CD14-positive monocyte (primary cell): ENCODE measurements around the gene PTGDS. TPM values are rescaled to one million over a fixed set of nuclear protein-coding genes. Genes with fewer than 3 reads are reported as not detected.

Experiments
- DNase-seq, 3 donors: peaks; one replicate each; pipeline ENCODE4 v3.0.0-alpha.2; 2011 to 2022
- H2AFZ ChIP-seq: 2 replicates; pipeline ENCODE4 v1.6.0; 2012; ENCODE audit warnings: mild to moderate bottlenecking, low read depth, low read length, inconsistent platforms; ENCODE audit not compliant: insufficient read depth, poor library complexity, severe bottlenecking
- H3K27ac ChIP-seq, 2 donors: 1 replicate in 1 of 2; 2 replicates in 1 of 2; pipeline ENCODE4 v1.5.1; 2012 to 2013; ENCODE audit warnings: low read length in 2 of 2, control low read depth in 1 of 2, inconsistent platforms in 1 of 2, low read depth in 1 of 2, mild to moderate bottlenecking in 1 of 2
- H3K27me3 ChIP-seq, 2 donors: one replicate each; pipeline versions ENCODE4 v1.6.0 to v1.6.1; 2011 to 2013; ENCODE audit warnings: low read length in 2 of 2; ENCODE audit not compliant: control insufficient read depth in 2 of 2, insufficient read depth in 2 of 2
- H3K36me3 ChIP-seq, 2 donors: replicated peaks in 1 of 2; 1 replicate in 1 of 2; 2 replicates in 1 of 2; pipeline versions ENCODE4 v1.5.1 to v1.6.1; 2012 to 2013; ENCODE audit warnings: low read length in 2 of 2, control low read depth in 1 of 2, inconsistent platforms in 1 of 2, mild to moderate bottlenecking in 1 of 2; ENCODE audit not compliant: insufficient read depth in 2 of 2, control insufficient read depth in 1 of 2
- H3K4me1 ChIP-seq, 2 donors: 1 replicate in 1 of 2; 2 replicates in 1 of 2; pipeline versions ENCODE4 v1.5.1 to v1.6.1; 2012 to 2013; ENCODE audit warnings: low read length in 2 of 2, control low read depth in 1 of 2, inconsistent platforms in 1 of 2, mild to moderate bottlenecking in 1 of 2, moderate library complexity in 1 of 2; ENCODE audit not compliant: insufficient read depth in 2 of 2, control insufficient read depth in 1 of 2
- H3K4me2 ChIP-seq: replicated peaks from 2 replicates; pipeline ENCODE3; 2012; ENCODE audit warnings: low read length, moderate library complexity, mild to moderate bottlenecking; ENCODE audit not compliant: poor library complexity, severe bottlenecking; ENCODE audit errors: extremely low read depth
- H3K4me3 ChIP-seq, 3 experiments: fragments of 200-600 bp in 1 of 3; sonication (generic) in 1 of 3; replicated peaks in 1 of 3; 1 replicate in 2 of 3; 2 replicates in 1 of 3; pipeline ENCODE4 v1.5.1; 2011 to 2013; ENCODE audit warnings: low read length in 3 of 3, mild to moderate bottlenecking in 3 of 3, control low read depth in 2 of 3, low read depth in 2 of 3, inconsistent platforms in 1 of 3, moderate library complexity in 1 of 3
- H3K79me2 ChIP-seq: 2 replicates; pipeline ENCODE4 v1.6.0; 2012; ENCODE audit warnings: mild to moderate bottlenecking, control low read depth, inconsistent platforms, low read length, moderate library complexity; ENCODE audit not compliant: insufficient read depth
- H3K9ac ChIP-seq: 2 replicates; pipeline ENCODE4 v1.6.0; 2017; ENCODE audit warnings: low read length, mild to moderate bottlenecking; ENCODE audit not compliant: insufficient read depth, poor library complexity, severe bottlenecking
- H3K9me3 ChIP-seq, 2 donors: replicated peaks in 1 of 2; 1 replicate in 1 of 2; 2 replicates in 1 of 2; pipeline versions ENCODE4 v1.5.1 to v1.6.1; 2012 to 2013; ENCODE audit warnings: low read length in 2 of 2, control low read depth in 1 of 2; ENCODE audit not compliant: control insufficient read depth in 1 of 2, insufficient read depth in 1 of 2
- H4K20me1 ChIP-seq: 2 replicates; pipeline ENCODE4 v1.6.0; 2012; ENCODE audit warnings: mild to moderate bottlenecking, low read length, control low read depth, moderate library complexity; ENCODE audit not compliant: insufficient read depth
- H3K27ac Mint-ChIP-seq, 7 donors: one replicate each; pipeline ENCODE4 v1.8.0; 2020; ENCODE audit warnings: mild to moderate bottlenecking in 7 of 7, mixed read lengths in 7 of 7, moderate library complexity in 6 of 7, inconsistent platforms in 2 of 7
- H3K27me3 Mint-ChIP-seq, 3 donors: one replicate each; pipeline ENCODE4 v1.8.0; 2021 to 2022; ENCODE audit warnings: low read depth in 3 of 3, mild to moderate bottlenecking in 3 of 3, mixed read lengths in 3 of 3, moderate library complexity in 3 of 3, inconsistent platforms in 1 of 3
- H3K36me3 Mint-ChIP-seq, 2 donors: one replicate each; pipeline ENCODE4 v1.8.0; 2020; ENCODE audit warnings: mixed read lengths in 2 of 2, inconsistent platforms in 1 of 2, mild to moderate bottlenecking in 1 of 2
- H3K4me1 Mint-ChIP-seq: one replicate; pipeline ENCODE4 v1.8.0; 2020; ENCODE audit warnings: mild to moderate bottlenecking, mixed read lengths
- H3K4me3 Mint-ChIP-seq, 2 donors: one replicate each; pipeline ENCODE4 v1.8.0; 2020; ENCODE audit warnings: mild to moderate bottlenecking in 2 of 2, mixed read lengths in 2 of 2, moderate library complexity in 1 of 2
- H3K9me3 Mint-ChIP-seq, 7 donors: one replicate each; pipeline ENCODE4 v1.8.0; 2020 to 2022; ENCODE audit warnings: mixed read lengths in 7 of 7, mild to moderate bottlenecking in 6 of 7, moderate library complexity in 6 of 7, inconsistent platforms in 2 of 7
- CTCF ChIP-seq: fragments of 200-600 bp; IDR thresholded peaks from one replicate; pipeline ENCODE4 v1.8.0; 2022; ENCODE audit warnings: antibody characterized with exemption, mild to moderate bottlenecking
- WGBS: methylation state at CpG from one replicate; pipeline ENCODE4 v1.1.5; 2013; ENCODE audit warnings: missing lambda C conversion rate; ENCODE audit not compliant: insufficient coverage; 5-methylcytosine and 5-hydroxymethylcytosine counted together
- intact Hi-C, 2 donors: fragments of 100-400 bp; cut with micrococcal nuclease; formaldehyde crosslinking; loops; one replicate each; pipeline versions ENCODE4 v1.15.0 to v1.15.1; 2023
- polyA plus RNA-seq, 3 donors: library from polyadenylated mRNA; depleted of rRNA in 1 of 3; unstranded in 2 of 3; stranded (reverse) in 1 of 3; fragments of 300-500 nt in 2 of 3; fragments of >200 nt in 1 of 3; fragmentation: Illumina TruSeq in 2 of 3; gene quantifications; 1 replicate in 2 of 3; 2 replicates in 1 of 3; pipeline ENCODE4 v1.2.3, GENCODE V29; 2012 to 2021

Gene PTGDS
- polyA plus RNA-seq, 3 donors, result 0.34 to 1.5 TPM; not detected in 1

- Histone ChIP-seq H3K9ac (no peak overlapping the region), H3K4me1 (peaks cover 14 to 26% of the 10 kb centered on the region in 2 donors), H4K20me1 (no peaks in the 10 kb centered on the region), H3K36me3 (no peaks in the 10 kb centered on the region), H3K4me3 (no peak overlapping the region), H2AFZ (no peak overlapping the region), H3K4me2 (no peak overlapping the region), H3K27me3 (no peaks in the 10 kb centered on the region), H3K27ac (no peak overlapping the region), H3K9me3 (no peaks in the 10 kb centered on the region), H3K79me2 (no peaks in the 10 kb centered on the region)
- Mint-ChIP-seq H3K36me3 (no peaks in the 10 kb centered on the region), H3K9me3 (no peaks in the 10 kb centered on the region), H3K4me3 (no peak overlapping the region), H3K27me3 (peaks cover 11 to 27% (median 13%) of the 10 kb centered on the region in 3 donors), H3K4me1 (peaks cover 21% of the 10 kb centered on the region), H3K27ac (no peak overlapping the region)
- WGBS, result 88% methylated on average over 5 of the region's 11 CpGs
- DNase-seq, result no peak
- no peak for TF ChIP-seq CTCF
- intact Hi-C loops, result no loop called here
Measured at GRCh38 chr9:136970361-136970760, 6.9 kb upstream of the PTGDS start.

- no peak for TF ChIP-seq CTCF
- Histone ChIP-seq H4K20me1 (no peaks in the 10 kb centered on the region), H3K9ac (no peak overlapping the region), H3K27ac (no peak overlapping the region), H3K27me3 (peaks cover 0 to 9% of the 10 kb centered on the region in 2 donors), H3K36me3 (no peaks in the 10 kb centered on the region), H3K4me3 (no peak overlapping the region), H3K4me1 (peaks cover 17 to 30% of the 10 kb centered on the region in 2 donors), H3K79me2 (no peaks in the 10 kb centered on the region), H3K4me2 (no peak overlapping the region), H3K9me3 (no peaks in the 10 kb centered on the region), H2AFZ (no peak overlapping the region)
- no peak for DNase-seq
- Mint-ChIP-seq H3K27me3 (peaks cover 8 to 28% (median 10%) of the 10 kb centered on the region in 3 donors), H3K4me1 (peaks cover 22% of the 10 kb centered on the region), H3K9me3 (no peaks in the 10 kb centered on the region), H3K4me3 (no peak overlapping the region), H3K36me3 (no peaks in the 10 kb centered on the region), H3K27ac (no peak overlapping the region)
- intact Hi-C loops, result no loop called here
- WGBS, result 96% methylated on average over 12 of the region's 14 CpGs
Measured at GRCh38 chr9:136971746-136972145, 5.6 kb upstream of the PTGDS start.
